Suprapubic skin (tissue), 4 donors: ENCODE results near the gene PIK3R2.

Experiments
- EP300 ChIP-seq: sonication (generic); formaldehyde crosslinking; IDR thresholded peaks from one replicate; pipeline ENCODE4 v1.6.1; 2017; ENCODE audit warnings: antibody characterized with exemption
- POLR2A ChIP-seq, 2 donors: fragments of 450-650 bp; IDR thresholded peaks; one replicate each; pipeline ENCODE4 v1.6.1; 2017; ENCODE audit warnings: antibody characterized with exemption in 2 of 2, mild to moderate bottlenecking in 2 of 2, moderate library complexity in 2 of 2
- POLR2AphosphoS5 ChIP-seq, 3 donors: sonication (generic); formaldehyde crosslinking; IDR thresholded peaks; one replicate each; pipeline ENCODE4 v1.6.1; 2017; ENCODE audit warnings: antibody characterized with exemption in 3 of 3
- TF ChIP-seq, protein P1 (sequence below), 2 donors: fragments of 200-600 bp in 1 of 2; fragments of 450-650 bp in 1 of 2; sonication (generic) in 1 of 2; IDR thresholded peaks; one replicate each; pipeline ENCODE4 v1.5.1; 2016 to 2019; ENCODE audit warnings: antibody characterized with exemption in 2 of 2, mild to moderate bottlenecking in 1 of 2, moderate library complexity in 1 of 2

DNA sequence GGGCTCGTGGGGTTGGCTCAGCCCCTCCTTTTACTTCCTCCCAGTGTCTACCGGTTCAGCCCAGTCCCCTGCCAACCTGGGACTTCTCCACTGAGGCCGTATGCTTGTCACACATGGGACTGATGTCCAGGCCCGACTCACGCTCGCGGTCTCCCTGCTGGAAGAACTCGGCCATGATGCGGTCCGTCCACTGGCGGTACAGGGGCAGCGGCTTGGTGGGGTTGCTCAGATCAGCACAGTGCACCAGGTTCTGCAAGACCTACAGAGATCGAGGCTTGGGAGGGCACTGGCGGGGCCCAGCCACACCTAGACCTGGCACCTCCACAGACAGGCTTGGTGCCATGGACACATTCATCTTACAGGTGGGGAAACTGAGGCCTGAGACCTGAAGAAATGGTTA, 58.7 kb downstream of the PIK3R2 start:
- TF ChIP-seq, protein P1, sequence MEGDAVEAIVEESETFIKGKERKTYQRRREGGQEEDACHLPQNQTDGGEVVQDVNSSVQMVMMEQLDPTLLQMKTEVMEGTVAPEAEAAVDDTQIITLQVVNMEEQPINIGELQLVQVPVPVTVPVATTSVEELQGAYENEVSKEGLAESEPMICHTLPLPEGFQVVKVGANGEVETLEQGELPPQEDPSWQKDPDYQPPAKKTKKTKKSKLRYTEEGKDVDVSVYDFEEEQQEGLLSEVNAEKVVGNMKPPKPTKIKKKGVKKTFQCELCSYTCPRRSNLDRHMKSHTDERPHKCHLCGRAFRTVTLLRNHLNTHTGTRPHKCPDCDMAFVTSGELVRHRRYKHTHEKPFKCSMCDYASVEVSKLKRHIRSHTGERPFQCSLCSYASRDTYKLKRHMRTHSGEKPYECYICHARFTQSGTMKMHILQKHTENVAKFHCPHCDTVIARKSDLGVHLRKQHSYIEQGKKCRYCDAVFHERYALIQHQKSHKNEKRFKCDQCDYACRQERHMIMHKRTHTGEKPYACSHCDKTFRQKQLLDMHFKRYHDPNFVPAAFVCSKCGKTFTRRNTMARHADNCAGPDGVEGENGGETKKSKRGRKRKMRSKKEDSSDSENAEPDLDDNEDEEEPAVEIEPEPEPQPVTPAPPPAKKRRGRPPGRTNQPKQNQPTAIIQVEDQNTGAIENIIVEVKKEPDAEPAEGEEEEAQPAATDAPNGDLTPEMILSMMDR (IDR thresholded peaks at IDR 0.05), result no peak
- TF ChIP-seq EP300, result no peak
- no peak for TF ChIP-seq POLR2A (IDR thresholded peaks at IDR 0.05)
- TF ChIP-seq POLR2AphosphoS5 (IDR thresholded peaks at IDR 0.05), result no peak
